ENCODE results near the gene SOX9.

Gene SOX9

DNA sequence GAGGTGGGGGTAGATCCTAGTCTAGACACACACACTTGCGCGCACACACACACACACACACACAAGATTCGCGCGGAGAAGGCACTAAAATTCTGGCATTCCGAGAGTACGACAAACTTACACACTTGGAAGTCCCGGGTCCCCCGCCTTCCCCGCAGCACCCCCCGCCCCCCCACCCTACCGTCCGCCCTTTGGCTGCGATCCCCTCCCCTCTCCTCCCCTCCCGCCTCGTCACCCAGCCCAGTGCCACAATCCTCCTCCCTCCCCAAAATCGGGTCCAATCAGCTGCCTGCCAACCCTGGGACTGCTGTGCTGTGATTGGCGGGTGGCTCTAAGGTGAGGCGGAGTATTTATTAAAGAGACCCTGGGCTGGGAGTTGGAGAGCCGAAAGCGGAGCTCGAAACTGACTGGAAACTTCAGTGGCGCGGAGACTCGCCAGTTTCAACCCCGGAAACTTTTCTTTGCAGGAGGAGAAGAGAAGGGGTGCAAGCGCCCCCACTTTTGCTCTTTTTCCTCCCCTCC, at the start of gene SOX9:
SOX9 (plus strand) TSS at position 379 of the 522 bp plus-strand sequence. CDS start 372 bp downstream, outside the sequence.
- no peak for DNase-seq

DNA sequence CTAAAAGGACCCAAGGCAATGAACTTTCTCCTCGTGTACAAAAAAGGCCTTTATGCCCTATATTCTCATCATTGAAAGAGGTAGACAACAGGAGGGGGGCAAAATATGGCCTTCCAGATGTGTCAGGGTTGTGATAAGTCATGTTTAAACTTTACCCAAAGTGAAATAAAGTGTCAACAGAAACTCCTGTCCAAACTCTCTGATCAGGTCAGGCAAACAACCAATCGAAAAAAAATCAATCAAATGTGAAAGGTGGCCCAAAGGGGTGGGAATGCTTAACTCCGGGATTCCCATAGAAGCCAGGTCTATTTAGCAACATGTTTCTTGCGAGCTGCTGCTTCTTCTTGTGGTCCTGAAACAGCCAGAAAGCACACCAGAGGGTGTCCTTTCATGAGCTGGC, 49.5 kb upstream of the SOX9 start:
- DNase-seq: no peak

DNA sequence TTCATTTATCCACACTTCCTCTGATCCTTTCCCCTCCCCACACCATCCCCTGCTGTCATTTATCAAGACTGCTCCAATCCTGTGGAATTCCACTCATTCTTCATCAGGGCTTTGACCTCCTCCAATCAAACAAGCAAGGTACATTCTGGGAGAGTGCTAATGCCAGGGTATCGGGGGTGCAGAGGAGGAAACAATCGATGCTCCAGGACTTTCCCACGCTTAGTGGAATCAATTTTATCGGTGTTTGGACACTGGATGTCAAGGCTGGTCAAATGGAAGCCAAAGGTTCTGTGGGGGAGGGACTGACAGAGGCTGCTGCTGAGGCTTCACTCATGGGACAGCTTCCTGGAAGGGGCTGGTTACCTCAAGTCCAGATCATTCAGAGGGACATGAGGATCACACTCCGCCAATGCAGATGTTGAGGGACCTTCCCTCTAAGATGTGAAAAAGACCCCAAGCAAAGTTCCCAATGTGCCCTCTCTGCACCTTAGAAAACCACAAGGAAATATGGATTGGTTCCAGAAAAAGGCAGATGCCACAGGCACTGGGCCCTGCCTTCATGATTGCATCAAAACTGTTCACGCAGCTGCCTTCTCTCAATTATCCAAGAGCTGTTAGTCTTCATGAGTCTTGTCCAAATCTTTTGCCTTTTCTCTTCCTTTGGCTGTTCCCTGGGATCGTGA, 44.7 kb upstream of the SOX9 start:
- DNase-seq: no peak

DNA sequence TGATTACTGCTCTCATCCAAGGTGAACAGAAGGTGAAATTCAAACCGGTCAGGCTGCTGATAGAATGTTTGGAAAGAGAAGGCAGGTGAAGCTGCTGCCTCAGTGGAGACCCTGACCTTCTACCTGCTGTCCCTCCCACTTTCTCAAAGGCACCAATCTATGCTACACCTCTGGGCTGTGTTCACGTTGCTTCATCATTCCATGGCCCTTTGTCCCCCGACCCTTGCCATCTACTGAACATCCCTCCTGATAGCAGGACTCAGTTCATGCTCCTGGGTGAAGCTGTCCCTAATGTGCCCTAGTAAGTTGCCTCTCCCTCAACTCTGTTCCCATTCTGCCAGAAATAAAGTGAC, 44.2 kb upstream of the SOX9 start:
- DNase-seq: no peak

DNA sequence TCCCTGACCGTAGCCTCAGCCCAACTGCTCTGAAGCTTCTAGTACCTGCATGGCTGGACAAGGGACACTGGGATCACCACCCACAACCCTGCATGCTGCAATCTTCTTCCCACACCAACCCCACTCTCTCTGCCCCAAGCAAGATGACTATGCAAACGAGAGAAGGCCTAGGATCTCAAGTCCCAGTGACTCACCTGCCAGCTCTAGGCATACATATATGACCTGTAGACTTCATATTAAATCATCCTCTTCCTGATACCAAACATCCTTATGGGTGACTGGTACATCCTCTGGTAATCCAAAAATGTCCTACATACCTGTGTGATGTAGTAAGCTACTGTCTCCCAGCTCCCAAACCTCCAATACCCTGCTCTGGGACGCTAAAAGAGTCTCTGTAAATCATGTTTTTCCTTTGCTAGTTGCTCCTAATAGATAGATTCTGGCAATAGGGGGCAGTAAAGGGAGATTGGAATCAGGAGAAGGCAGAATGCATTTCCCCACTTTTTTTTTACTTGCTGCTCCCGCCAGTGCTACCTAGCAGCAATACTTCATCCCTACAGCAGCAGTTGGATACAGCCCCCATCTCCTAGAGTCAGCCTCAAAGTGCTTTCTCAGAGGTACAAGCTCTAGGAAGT, 43.4 kb upstream of the SOX9 start:
- no peak for DNase-seq

DNA sequence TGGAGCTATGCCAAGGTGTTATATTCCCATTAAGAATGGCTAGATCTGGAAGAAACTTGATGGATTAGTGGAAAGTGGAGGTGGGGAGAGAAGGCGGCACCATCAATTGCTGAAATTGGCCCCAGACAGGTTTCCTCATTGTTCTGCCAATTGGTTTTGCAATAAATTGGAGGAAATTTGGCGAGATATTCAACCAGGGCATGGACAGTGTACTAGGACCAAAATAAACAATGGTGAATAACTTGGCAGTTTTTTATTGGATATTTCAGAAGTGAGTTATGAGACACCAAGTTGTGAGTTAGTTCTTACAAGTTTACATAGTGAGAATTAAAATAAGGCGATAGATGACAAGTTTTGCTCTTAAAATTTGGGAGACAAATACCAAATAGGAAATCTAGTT, 41.1 kb upstream of the SOX9 start:
- no peak for DNase-seq

DNA sequence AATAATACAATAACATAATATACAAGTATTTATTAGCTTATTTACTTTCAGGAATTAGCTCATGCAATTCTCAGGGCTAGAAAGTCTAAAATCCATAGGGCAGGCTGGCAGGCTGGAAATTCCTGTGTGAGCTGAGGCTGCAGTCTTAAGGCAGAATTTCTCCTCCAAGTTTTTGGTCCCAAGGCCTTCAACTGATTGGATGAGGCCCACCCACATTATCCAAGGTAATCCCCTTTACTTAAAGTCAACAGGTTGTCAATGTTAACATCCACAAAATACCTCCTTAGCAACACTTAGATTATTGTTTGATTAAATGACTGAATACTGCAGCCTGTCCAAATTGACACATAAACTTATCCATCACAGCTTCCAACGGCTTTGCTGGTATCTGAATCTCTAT, 32.9 kb upstream of the SOX9 start:
- no peak for DNase-seq

DNA sequence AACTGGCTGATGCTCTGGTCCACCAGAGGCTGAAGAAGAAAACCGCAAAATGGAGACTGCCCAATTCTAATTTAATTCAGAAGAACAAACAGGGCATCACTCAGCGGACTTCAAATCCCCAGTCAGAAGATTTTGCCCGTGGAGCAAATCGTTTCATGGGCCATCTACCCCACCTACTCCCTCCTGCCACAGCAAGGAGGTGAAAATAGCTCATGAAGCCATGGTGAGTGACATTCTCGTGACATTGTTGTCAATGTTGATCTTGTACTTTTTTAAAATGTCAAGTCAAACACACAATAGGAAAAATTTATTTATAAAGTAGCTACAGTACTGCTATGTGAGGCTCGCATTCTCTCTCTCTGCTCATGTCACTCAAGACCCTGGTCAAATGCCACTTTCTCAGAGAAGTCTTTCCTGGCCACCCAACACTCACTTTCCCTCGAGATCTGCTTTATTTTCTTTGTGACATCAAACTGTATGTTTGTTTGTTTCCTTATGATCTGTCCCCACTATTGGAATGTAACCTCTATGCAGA, 31.3 kb upstream of the SOX9 start:
- no peak for DNase-seq

DNA sequence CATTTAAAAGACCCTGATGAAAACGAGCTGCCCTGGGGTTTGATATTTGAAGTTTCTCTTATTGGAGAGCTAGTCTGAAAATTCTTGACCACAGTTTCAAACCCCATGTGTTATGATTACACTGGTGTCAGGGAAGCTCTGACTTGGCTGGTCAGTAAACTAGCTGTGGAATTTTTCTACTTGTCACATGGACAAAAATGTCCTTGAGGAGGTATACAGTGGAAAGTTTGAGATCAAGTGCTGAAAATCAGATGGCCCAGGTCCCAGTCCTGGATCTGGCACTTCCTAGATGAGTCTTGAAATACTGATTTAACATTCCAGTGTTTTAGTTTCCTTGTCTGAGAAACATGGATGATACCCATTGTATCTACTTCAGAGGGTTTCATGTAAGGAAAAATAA, 30.7 kb upstream of the SOX9 start:
- no peak for DNase-seq

DNA sequence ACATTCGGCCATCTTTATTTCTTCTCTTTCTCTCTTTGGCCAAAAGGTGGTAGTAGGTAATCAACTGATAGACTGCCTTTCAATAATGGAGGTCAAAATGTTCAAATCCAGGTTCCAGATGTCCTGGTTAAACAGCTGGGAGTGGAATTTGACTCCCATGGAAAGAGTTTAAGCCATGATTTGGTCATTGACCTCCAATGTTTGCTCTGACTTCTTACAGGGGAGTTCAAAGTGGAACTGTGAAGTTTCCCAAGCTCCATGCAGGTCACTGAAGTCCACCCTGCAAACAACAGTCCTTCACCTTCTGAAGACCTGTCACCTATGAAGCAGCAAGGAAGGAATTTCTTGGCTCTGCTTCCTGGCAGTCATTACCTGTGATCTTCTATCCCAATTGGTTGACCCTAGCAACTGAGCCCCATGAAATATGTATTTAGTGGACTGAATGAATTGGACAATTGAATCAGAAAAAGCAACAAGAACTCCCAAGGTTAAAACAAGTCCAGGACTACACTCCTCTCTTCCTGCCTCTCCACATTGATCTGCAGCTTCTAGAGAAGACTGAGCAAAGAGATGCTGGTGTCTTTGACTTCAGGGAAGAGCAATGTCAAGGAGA, 28.0 kb upstream of the SOX9 start:
- no peak for DNase-seq

DNA sequence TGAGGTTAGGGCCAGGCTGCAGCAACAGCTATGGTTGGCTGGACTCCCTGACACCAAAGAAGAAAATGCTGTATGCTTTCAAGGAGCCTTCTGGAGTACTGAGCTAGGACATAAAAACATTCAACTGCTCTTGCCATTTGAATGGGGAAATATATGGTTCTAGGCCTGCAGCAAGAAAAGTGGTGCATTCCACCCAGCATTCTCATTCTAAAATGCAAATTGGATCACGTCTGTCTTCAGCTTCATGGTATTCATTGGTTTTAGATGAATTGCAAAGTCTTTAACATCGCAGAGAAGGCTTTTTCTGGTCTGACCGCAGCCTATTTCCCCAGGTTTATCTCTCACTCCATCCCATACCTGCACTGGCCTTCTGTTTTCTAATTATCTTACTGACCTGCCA, 27.1 kb upstream of the SOX9 start:
- no peak for DNase-seq

DNA sequence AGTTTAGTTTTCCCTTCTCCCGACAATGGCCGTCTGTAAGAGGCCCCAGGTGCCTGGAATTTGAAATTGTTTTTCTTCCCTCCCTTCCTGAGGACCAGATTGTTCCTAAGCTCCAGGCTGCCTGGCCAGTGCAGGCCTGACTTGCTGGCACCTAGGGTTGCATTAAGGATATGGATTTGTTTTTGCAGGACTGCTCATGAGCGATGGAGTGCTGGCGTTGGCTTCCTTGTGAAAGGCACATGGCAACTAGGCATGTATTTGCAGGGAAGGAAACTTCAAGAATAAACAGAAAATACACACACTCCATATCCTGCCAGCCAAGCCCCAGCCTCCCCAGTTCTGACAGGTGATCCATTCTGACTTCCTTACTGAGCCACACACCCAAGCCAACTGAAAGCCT, 25.5 kb upstream of the SOX9 start:
- no peak for DNase-seq

DNA sequence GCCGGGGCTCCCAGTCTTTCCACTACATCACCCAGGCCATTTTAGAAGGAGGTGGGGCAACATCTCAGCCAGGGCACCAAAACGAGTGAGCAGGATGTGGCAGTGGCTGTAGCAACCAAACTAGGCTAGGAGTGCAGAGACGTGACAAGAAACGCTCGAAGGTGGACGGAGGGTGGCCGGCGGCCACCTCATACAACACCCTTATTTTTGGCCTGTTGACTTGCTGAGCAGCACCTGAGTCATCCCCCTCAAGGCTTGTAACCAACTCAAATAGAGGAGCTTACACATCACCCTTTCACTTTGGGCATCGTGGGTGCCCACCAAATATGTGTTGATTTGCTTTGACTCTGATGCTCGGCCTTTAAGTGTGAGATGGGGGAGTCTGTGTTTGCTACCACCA, 23.7 kb upstream of the SOX9 start:
- no peak for DNase-seq

DNA sequence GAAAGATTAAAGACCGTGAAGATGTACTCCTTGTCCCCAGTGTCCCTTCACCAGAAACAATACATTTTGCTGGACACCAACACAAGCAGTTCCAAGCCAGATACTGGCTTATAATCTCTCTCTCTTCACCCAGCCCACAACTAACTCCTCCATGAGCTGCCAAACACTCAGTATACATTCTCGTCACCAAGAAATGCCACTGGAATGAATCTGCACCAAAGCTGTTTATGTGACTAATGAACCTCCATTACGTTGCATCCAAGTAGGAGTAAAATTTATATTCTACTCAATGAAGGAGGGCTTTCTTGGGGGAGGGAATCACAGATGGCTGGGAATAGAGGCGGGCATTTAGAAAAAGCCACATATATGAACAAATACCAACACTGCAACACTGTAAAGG, 20.9 kb upstream of the SOX9 start:
- no peak for DNase-seq

DNA sequence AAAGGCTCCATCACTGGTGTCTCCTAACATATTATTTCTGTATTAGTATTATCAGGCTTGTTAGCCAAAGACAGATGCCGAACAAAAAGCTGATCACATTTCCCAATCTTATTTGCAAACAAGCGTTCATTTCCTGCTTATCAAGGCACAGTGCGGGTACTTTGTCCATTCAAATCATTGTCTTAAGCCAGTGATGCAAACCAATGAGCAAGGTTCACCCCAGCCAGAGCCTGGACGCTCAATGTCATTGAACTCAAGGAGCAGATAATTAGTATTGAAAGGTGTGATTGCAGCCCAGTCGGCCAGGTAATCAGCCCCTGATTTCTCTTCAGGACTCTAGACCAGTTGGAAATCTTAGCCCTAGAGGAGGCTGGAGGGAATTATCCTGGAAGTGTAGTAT, 20.4 kb upstream of the SOX9 start:
- DNase-seq: no peak

DNA sequence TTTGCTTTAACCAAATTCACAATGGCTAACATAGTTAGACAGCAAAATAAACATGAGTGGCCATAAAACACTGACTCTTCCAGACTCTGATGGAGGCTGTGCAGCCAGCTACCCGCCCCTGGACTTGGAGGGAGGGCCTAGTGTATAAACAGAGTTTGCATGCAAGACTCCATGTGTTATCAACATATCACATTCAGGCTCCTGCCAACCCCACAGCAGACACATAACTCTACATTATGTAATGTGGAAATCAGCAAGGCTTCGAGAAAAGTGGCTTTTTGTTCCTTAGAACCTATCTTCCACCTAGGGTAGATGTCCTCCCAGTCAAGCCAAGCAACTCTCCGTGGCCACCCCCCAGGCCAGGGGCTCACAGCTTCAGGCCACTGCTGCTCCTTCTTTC, 19.3 kb upstream of the SOX9 start:
- DNase-seq: no peak

DNA sequence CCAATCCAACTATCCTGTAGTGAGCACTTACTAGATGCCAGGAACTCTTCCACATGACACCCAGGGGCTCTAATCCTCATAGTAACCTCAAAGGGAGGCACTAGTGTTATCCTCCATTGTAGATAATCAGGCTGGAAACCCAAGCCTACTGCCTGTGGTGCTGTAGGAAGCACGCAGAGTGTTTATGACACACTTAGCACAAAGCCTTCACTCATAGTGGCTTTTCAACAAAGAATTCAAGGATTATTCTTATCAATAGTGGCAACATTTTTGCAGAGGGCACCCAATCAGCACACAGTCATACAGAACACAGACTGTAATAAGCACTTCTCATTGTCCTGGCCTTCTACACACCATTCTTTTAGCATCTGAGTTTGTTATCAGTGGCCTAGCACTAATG, 18.5 kb upstream of the SOX9 start:
- DNase-seq: no peak

DNA sequence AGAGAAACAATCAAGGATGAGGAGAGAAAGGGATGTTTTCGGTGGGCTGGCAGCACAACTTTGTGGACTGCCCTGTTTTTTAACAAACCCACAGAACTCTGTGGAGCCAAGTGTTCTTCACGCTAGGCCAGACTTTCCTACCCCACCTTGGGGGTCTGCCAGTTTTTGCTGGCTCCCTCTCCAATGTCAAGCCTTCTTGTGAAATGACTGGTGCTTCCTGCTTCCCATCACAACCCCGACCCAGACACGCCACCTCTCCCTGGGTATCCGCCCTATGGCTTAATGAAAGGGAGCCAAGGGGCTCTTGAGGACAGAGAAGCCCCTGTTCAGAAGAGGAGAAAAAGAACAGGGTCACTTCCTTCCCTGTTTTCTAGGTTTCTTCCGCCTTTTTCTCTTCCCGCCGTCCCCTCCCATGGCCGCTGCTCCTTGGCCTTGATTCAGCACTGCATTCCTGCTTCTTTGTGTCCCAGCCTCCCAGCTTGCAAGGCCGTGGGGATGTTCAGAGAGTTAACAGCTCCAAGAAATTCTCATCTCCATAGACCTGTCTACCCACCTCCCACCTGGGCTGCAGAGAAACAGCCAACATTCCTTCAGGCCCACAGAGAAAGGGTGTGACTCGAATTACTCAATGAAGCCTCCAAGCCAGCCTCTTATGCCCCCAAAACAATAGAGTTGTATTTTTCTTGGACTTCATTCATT, 16.5 kb upstream of the SOX9 start:
- no peak for DNase-seq

DNA sequence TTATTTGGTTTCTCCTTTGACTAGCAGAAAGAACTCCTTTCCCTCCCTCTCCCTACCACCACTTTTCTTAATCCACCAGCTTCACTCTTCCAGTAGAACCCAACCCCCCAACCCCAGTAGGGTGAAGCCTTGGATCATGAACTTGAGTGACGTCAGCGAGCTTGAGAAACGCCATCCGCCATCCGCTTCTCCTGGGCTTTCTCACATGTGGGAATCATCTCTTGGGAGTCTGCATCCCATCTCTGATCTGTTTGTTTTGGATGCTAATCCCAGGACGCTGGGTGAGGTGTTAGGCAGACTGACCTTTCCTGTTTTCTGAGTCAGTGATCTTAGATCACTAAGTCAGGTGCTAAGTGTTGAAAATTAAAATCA, 16.0 kb upstream of the SOX9 start:
- no peak for DNase-seq

DNA sequence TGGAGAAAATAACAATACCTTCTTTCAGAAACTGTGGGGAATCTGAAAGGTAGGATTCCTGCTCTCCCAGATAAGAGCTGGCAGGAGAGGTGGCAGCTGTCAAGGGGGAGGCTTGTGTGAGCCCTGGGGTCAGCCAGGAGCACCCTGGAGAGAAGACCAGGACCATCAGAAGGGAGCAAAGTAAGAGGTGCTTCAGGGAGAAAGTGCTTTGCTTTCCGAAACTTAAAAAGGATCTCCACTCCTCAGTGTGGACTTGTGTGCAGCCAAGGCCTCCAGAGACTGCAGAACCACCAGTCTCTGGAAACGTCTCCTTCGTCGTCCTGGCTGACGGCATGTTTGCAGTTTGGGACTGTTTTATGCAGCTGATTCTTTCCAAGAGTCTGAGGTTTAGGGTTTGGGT, 13.7 kb upstream of the SOX9 start:
- DNase-seq: no peak

DNA sequence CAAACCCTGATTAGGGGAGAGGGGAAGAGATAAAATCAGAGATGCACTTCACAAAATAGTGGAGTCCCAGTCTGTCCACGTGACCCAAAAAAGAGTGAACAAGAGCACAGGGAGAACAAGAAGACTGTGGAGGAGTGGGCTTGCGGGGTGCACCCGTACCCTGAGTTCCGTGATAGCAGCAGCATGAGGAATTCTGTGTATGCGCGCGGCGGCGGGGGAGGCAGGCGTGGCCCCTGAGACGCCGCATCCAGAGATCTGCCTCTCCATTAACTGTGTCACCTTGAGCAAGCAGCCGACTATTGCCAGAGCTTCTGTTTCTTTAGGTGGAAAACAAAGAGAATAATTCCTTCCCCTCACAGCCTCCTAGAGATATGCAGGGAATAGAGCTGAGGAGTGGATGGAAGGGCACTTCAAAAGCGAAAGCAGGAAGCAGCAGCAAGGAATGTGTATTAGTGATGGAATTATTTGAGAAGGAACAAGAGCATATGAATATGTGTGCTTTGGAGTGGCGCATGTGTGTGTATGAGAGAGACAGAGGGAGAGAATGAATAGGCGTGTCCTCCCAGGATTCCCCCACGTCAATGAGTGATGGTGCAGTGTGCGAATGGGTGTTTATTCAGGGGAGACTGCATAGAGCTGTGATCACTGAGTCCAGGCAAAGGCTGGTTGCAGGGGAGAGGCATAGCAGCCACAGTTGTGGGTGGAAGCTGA, 10.4 kb upstream of the SOX9 start:
- no peak for DNase-seq

DNA sequence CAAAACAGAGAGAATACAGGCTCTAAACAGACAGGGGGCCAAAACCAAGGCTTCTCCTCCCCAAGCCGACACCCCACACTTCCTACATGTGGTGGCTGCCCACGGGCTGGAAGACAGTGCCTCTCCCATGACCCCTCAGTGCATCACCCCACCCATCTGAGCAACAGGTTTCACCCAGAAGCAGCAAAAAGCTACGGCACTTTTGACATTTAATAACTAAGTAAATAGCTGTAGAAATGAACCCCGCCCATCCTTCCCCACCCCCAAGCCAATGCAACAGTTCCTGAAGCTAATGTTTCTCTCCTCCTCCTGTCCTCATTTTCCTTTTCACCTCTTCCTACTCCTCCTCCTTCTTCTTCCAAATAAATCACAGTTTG, 9.9 kb upstream of the SOX9 start:
- DNase-seq: no peak

DNA sequence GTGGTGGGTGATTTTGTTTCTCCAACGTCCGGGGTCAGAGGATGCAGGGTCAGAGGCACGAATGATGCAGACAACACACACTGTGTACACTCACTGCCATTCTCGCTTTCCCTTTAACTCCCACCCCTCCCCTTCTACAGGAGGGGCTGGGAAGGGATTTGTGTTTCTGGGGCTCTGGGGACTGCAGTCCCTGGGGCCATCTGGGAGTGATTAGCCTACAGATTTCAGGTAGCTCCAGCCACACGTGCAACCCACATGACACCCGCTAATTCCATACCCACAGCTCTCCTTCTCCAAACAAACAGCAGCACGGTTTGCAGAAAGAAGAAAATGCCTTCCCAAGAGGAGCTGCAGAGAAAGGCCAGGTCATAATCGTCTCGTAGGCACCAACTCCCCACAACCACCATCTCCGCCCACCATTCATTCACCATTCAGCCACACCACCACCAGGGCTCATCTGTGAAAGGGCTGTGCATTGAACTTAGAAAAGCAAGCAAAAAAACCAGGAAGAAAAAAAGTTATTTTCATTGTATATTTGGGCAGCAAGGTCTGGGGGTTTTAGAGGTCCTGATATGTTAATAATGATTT, 9.4 kb upstream of the SOX9 start:
- DNase-seq: no peak

Data from activated CD4-positive, alpha-beta T cell treated with anti-CD3 and anti-CD28 coated beads for 1 hour (primary cell).